Liver (tissue), 9 donors: ENCODE measurements around the gene CCDC91. TPM values are rescaled to one million over a fixed set of nuclear protein-coding genes. Genes with fewer than 3 reads are reported as not detected.

Source experiments
- DNase-seq: peaks from one replicate; pipeline ENCODE4 v3.0.0-alpha.2; 2017; ENCODE audit warnings: low spot score
- H3K27ac ChIP-seq, 2 donors: one replicate each; pipeline ENCODE4 v1.7.0; 2013; ENCODE audit warnings: inconsistent platforms in 2 of 2, low read length in 2 of 2, control low read depth in 1 of 2, low read depth in 1 of 2, mild to moderate bottlenecking in 1 of 2
- H3K27me3 ChIP-seq, 4 donors: one replicate each; pipeline versions ENCODE4 v1.6.1 to v1.7.0; 2013; ENCODE audit warnings: low read length in 3 of 4, inconsistent platforms in 1 of 4, mild to moderate bottlenecking in 1 of 4, moderate library complexity in 1 of 4; ENCODE audit not compliant: control insufficient read depth in 4 of 4, insufficient read depth in 4 of 4
- H3K36me3 ChIP-seq, 4 donors: one replicate each; pipeline versions ENCODE4 v1.6.1 to v1.7.0; 2013; ENCODE audit warnings: low read length in 3 of 4, mild to moderate bottlenecking in 3 of 4, low read depth in 1 of 4, moderate library complexity in 1 of 4; ENCODE audit not compliant: control insufficient read depth in 4 of 4, insufficient read depth in 3 of 4
- H3K4me1 ChIP-seq, 4 donors: one replicate each; pipeline versions ENCODE4 v1.6.1 to v1.7.0; 2013; ENCODE audit warnings: low read length in 3 of 4, mild to moderate bottlenecking in 3 of 4, moderate library complexity in 1 of 4; ENCODE audit not compliant: control insufficient read depth in 4 of 4, insufficient read depth in 4 of 4
- H3K4me3 ChIP-seq, 3 donors: one replicate each; pipeline versions ENCODE4 v1.6.1 to v1.7.0; 2013; ENCODE audit warnings: low read length in 3 of 3, control low read depth in 1 of 3, low read depth in 1 of 3, mild to moderate bottlenecking in 1 of 3
- H3K9ac ChIP-seq, 2 donors: one replicate each; pipeline ENCODE4 v1.7.0; 2013; ENCODE audit warnings: low read length in 2 of 2, mild to moderate bottlenecking in 2 of 2, moderate library complexity in 2 of 2, control low read depth in 1 of 2, low read depth in 1 of 2
- H3K9me3 ChIP-seq, 4 donors: one replicate each; pipeline versions ENCODE4 v1.6.1 to v1.7.0; 2013; ENCODE audit warnings: low read length in 3 of 4; ENCODE audit not compliant: control insufficient read depth in 4 of 4
- ATF3 ChIP-seq: IDR thresholded peaks from 2 replicates; pipeline ENCODE4 v1.6.1; 2016; ENCODE audit warnings: antibody characterized with exemption
- CTCF ChIP-seq: fragments of 150-350 bp; IDR thresholded peaks from 2 replicates; pipeline ENCODE4 v1.5.1; 2017; ENCODE audit warnings: improper control_type of control experiment, low read depth, low read length; ENCODE audit not compliant: missing input control
- EGR1 ChIP-seq, 2 donors: IDR thresholded peaks; 2 replicates each; pipeline ENCODE4 v1.6.1; 2016 to 2018; ENCODE audit warnings: antibody characterized with exemption in 2 of 2, low read depth in 2 of 2
- GABPA ChIP-seq, 2 donors: IDR thresholded peaks in 1 of 2; conservative IDR thresholded peaks in 1 of 2; 2 replicates each; pipeline ENCODE4 v1.6.1; 2016; ENCODE audit warnings: antibody characterized with exemption in 2 of 2, mild to moderate bottlenecking in 1 of 2, moderate library complexity in 1 of 2
- HNF4A ChIP-seq, 2 donors: conservative IDR thresholded peaks; 2 replicates each; pipeline ENCODE4 v1.6.1; 2016; ENCODE audit warnings: antibody characterized with exemption in 2 of 2, mild to moderate bottlenecking in 2 of 2
- JUND ChIP-seq, 2 donors: IDR thresholded peaks; 2 replicates each; pipeline ENCODE4 v1.6.1; 2016; ENCODE audit warnings: antibody characterized with exemption in 2 of 2
- RAD21 ChIP-seq, 2 donors: IDR thresholded peaks; 2 replicates each; pipeline ENCODE4 v1.6.1; 2016; ENCODE audit warnings: antibody characterized with exemption in 2 of 2, mild to moderate bottlenecking in 2 of 2
- RXRA ChIP-seq, 2 donors: IDR thresholded peaks; 2 replicates each; pipeline ENCODE4 v1.6.1; 2017 to 2018; ENCODE audit warnings: antibody characterized with exemption in 2 of 2, mild to moderate bottlenecking in 1 of 2
- TAF1 ChIP-seq: conservative IDR thresholded peaks from 2 replicates; pipeline ENCODE4 v1.6.1; 2016; ENCODE audit warnings: antibody characterized with exemption, mild to moderate bottlenecking
- YY1 ChIP-seq: IDR thresholded peaks from 2 replicates; pipeline ENCODE4 v1.6.1; 2016; ENCODE audit warnings: antibody characterized with exemption, mild to moderate bottlenecking
- WGBS: extraction: QIAGEN DNeasy Blood & Tissue Kit; methylation state at CpG from one replicate; pipeline ENCODE4 v1.1.7; 2013; 5-methylcytosine and 5-hydroxymethylcytosine counted together
- polyA plus RNA-seq, 2 donors: library from polyadenylated mRNA; stranded (reverse) in 1 of 2; unstranded in 1 of 2; fragments of 200-250 nt in 1 of 2; fragments of >200 nt in 1 of 2; fragmentation: Nextera tagmentation in 1 of 2; extraction: Ambion mirVana in 1 of 2; gene quantifications; one replicate each; pipeline versions ENCODE4 v1.2.1 to v1.2.3, GENCODE V29; 2013 to 2015
- total RNA-seq, 2 donors: library from RNA; depleted of rRNA; stranded (reverse); fragments of >200 nt; gene quantifications; one replicate each; pipeline ENCODE4 v1.2.3, GENCODE V29; 2014
- donor health status: healthy.
- donor health status: healthy.
- donor health status: healthy.
- donor health status: healthy.
- donor health status: healthy.

Gene CCDC91
- total and polyA plus RNA-seq, 4 donors = 8.4 to 29.0 (median 15.1) TPM

- TF ChIP-seq GABPA (IDR thresholded peaks at IDR 0.05 in 1 of 2, conservative IDR thresholded peaks at IDR 0.05 in 1 of 2) = no peak
- no peak for TF ChIP-seq EGR1 (IDR thresholded peaks at IDR 0.05; ENCODE audit: low read depth in 2 of 2)
- no peak for TF ChIP-seq YY1
These were observed 392.6 kb downstream of the CCDC91 start (continued) for GRCh38 chr12:28582672-28583376.

- 71% methylated on average over 5 of the region's 5 CpGs for WGBS
- H3K9ac ChIP-seq = no peak overlapping the region
- no peaks in the 10 kb centered on the region for H3K4me1 ChIP-seq
- TF ChIP-seq ATF3 = no peak
- no peak for TF ChIP-seq CTCF
- TF ChIP-seq RAD21 (IDR thresholded peaks at IDR 0.05) = no peak
- no peak for TF ChIP-seq HNF4A (conservative IDR thresholded peaks at IDR 0.05)
- no peak for TF ChIP-seq JUND (IDR thresholded peaks at IDR 0.05)
- TF ChIP-seq EGR1 (IDR thresholded peaks at IDR 0.05; ENCODE audit: low read depth in 2 of 2) = no peak
- no peaks in the 10 kb centered on the region for H3K27me3 ChIP-seq
- H3K9me3 ChIP-seq = no peaks in the 10 kb centered on the region
- DNase-seq = no peak
- H3K27ac ChIP-seq = no peak overlapping the region
- H3K4me3 ChIP-seq = no peak overlapping the region
- H3K36me3 ChIP-seq = no peaks in the 10 kb centered on the region
These were observed 393.5 kb downstream of the CCDC91 start for GRCh38 chr12:28583701-28584261.

- WGBS = 91% methylated on average over 5 of the region's 5 CpGs
- no peak overlapping the region for H3K4me3 ChIP-seq
- no peaks in the 10 kb centered on the region for H3K4me1 ChIP-seq
- H3K27me3 ChIP-seq = no peaks in the 10 kb centered on the region
- DNase-seq = no peak
- H3K9me3 ChIP-seq = no peaks in the 10 kb centered on the region
- no peak overlapping the region for H3K27ac ChIP-seq
- H3K9ac ChIP-seq = no peak overlapping the region
- TF ChIP-seq TAF1 (no peak), JUND (IDR thresholded peaks at IDR 0.05) (no peak), RXRA (IDR thresholded peaks at IDR 0.05) (no peak), CTCF (no peak)
- H3K36me3 ChIP-seq = no peaks in the 10 kb centered on the region
These were observed 394.9 kb downstream of the CCDC91 start for GRCh38 chr12:28585146-28585545.
